HepG2 (cell line): ENCODE results near the gene TMBIM1. TPM values are rescaled to one million over a fixed set of nuclear protein-coding genes. Genes with fewer than 3 reads are reported as not detected.

Experiments used
- BRD4 ChIP-seq: sonication (generic); formaldehyde crosslinking; IDR thresholded peaks from 2 replicates; pipeline ENCODE4 v1.4.0; 2020; ENCODE audit warnings: missing genetic modification reagents
- EEA1 ChIP-seq: sonication (generic); formaldehyde crosslinking; IDR thresholded peaks from 2 replicates; pipeline ENCODE4 v1.5.1; 2020; ENCODE audit warnings: mild to moderate bottlenecking, missing genetic modification reagents, borderline replicate concordance
- ELK4 ChIP-seq: sonication (generic); formaldehyde crosslinking; IDR thresholded peaks from 2 replicates; pipeline ENCODE4 v1.9.0; 2021; ENCODE audit warnings: missing genetic modification reagents, borderline replicate concordance
- ETS1 ChIP-seq: sonication (generic); formaldehyde crosslinking; IDR thresholded peaks from 2 replicates; pipeline ENCODE4 v1.4.0; 2020; ENCODE audit warnings: missing genetic modification reagents
- HNRNPK ChIP-seq: fragments of 200-400 bp; formaldehyde crosslinking; IDR thresholded peaks from 2 replicates; pipeline ENCODE4 v1.6.1; 2018; ENCODE audit warnings: low read length, low read depth, moderate library complexity, mild to moderate bottlenecking; ENCODE audit not compliant: poor library complexity, severe bottlenecking
- NCOA1 ChIP-seq: sonication (generic); formaldehyde crosslinking; IDR thresholded peaks from 2 replicates; pipeline ENCODE4 v1.9.0; 2021; ENCODE audit warnings: missing genetic modification reagents
- ONECUT2 ChIP-seq: sonication (generic); formaldehyde crosslinking; IDR thresholded peaks from 2 replicates; pipeline ENCODE4 v1.4.0; 2020; ENCODE audit warnings: missing genetic modification reagents
- REST ChIP-seq, 2 experiments: IDR thresholded peaks; 2 replicates each; pipeline ENCODE4 v1.6.1; 2011 to 2012; ENCODE audit warnings: low read length in 2 of 2, borderline replicate concordance in 1 of 2, low read depth in 1 of 2, mild to moderate bottlenecking in 1 of 2, moderate library complexity in 1 of 2
- SOX13 ChIP-seq, 3 experiments: fragments of 450-650 bp in 1 of 3; sonication (generic) in 1 of 3; formaldehyde crosslinking in 1 of 3; IDR thresholded peaks in 2 of 3; conservative IDR thresholded peaks in 1 of 3; 2 replicates each; pipeline versions ENCODE4 v1.5.0 to v1.6.1; 2016 to 2020; ENCODE audit warnings: antibody characterized with exemption in 1 of 3, mild to moderate bottlenecking in 1 of 3, missing compliant biosample characterization in 1 of 3, missing genetic modification reagents in 1 of 3, moderate library complexity in 1 of 3
- ZNF251 ChIP-seq: sonication (generic); formaldehyde crosslinking; IDR thresholded peaks from 2 replicates; pipeline ENCODE4 v1.9.0; 2021; ENCODE audit warnings: mild to moderate bottlenecking, missing genetic modification reagents
- ZNF3 ChIP-seq: IDR thresholded peaks from 2 replicates; pipeline ENCODE4 v1.7.0; 2017; ENCODE audit warnings: inconsistent platforms
- ZNF83 ChIP-seq: sonication (generic); formaldehyde crosslinking; IDR thresholded peaks from 2 replicates; pipeline ENCODE4 v1.4.0; 2020; ENCODE audit warnings: missing genetic modification reagents, mild to moderate bottlenecking, borderline replicate concordance
- ZNF841 ChIP-seq: sonication (generic); formaldehyde crosslinking; IDR thresholded peaks from 2 replicates; pipeline ENCODE4 v1.8.1; 2023; ENCODE audit warnings: missing genetic modification reagents, borderline replicate concordance
- polyA plus RNA-seq, 8 experiments: library from polyadenylated mRNA; depleted of rRNA in 3 of 8; stranded (reverse) in 7 of 8; unstranded in 1 of 8; fragments of >200 nt; fragmentation: Illumina TruSeq in 4 of 8; extraction: Trizol in 4 of 8; gene quantifications; 2 replicates each; pipeline versions ENCODE4 v1.2.1 to v1.2.3, GENCODE V29; 2011 to 2016; ENCODE audit warnings: low read depth in 4 of 8, missing spikeins in 1 of 8, mixed read lengths in 1 of 8; ENCODE audit not compliant: insufficient read depth in 1 of 8
- total RNA-seq, 5 experiments: library from RNA; depleted of rRNA; stranded (reverse); fragments of >200 nt; fragmentation: Illumina TruSeq; extraction: Trizol; gene quantifications; 2 replicates each; pipeline ENCODE4 v1.2.3, GENCODE V29; 2016; ENCODE audit warnings: low read depth in 1 of 5
- TF ChIP-seq, protein P1 (sequence below): sonication (generic); formaldehyde crosslinking; IDR thresholded peaks from 2 replicates; pipeline ENCODE4 v1.5.0; 2020; ENCODE audit warnings: mild to moderate bottlenecking, missing genetic modification reagents
- TF ChIP-seq, protein P2 (sequence below): sonication (generic); formaldehyde crosslinking; IDR thresholded peaks from 2 replicates; pipeline ENCODE4 v1.4.0; 2020; ENCODE audit warnings: low read depth, mild to moderate bottlenecking, missing genetic modification reagents

Gene TMBIM1
- total and polyA plus RNA-seq, 2 of the 13 experiments (the other 11 are each of a cell fraction or from before 2014, with no cell fraction given): 127 to 139 TPM

GRCh38 chr2:218292048-218293014, at the start of gene TMBIM1 (continued):
- TF ChIP-seq REST (IDR thresholded peaks at IDR 0.05; ENCODE audit: borderline replicate concordance in 1 of 2, low read depth in 1 of 2, low read length in 2 of 2) (0 out of 4 replicates have a peak, but pooled peaks of 1 of the 2 experiments have one; percentile 10), ZNF251 (CRISPR knock-in tag) (0 out of 2 replicates have a peak, but pooled peaks have one; percentile 45), SOX13 (IDR thresholded peaks at IDR 0.05) (no peak), SOX13 (CRISPR knock-in tag; conservative IDR thresholded peaks at IDR 0.05 in 1 of 2, IDR thresholded peaks at IDR 0.05 in 1 of 2) (peak in 1 of 2 experiments; percentile 6; a peak in 2 of 4 replicates), HNRNPK (peak; percentile 13), ELK4 (no peak), ZNF83 (CRISPR knock-in tag) (no peak; the same call in 1 of the 2 replicates), EEA1 (CRISPR knock-in tag) (peak; percentile 86; the same call in 1 of the 2 replicates), NCOA1 (CRISPR knock-in tag) (peak; percentile 51; the same call in 1 of the 2 replicates), ETS1 (no peak), ZNF3 (CRISPR knock-in tag) (no peak), ZNF841 (no peak), BRD4 (CRISPR knock-in tag) (0 out of 2 replicates have a peak, but pooled peaks have one; percentile 64), ONECUT2 (CRISPR knock-in tag) (no peak)
- TF ChIP-seq, protein P1, sequence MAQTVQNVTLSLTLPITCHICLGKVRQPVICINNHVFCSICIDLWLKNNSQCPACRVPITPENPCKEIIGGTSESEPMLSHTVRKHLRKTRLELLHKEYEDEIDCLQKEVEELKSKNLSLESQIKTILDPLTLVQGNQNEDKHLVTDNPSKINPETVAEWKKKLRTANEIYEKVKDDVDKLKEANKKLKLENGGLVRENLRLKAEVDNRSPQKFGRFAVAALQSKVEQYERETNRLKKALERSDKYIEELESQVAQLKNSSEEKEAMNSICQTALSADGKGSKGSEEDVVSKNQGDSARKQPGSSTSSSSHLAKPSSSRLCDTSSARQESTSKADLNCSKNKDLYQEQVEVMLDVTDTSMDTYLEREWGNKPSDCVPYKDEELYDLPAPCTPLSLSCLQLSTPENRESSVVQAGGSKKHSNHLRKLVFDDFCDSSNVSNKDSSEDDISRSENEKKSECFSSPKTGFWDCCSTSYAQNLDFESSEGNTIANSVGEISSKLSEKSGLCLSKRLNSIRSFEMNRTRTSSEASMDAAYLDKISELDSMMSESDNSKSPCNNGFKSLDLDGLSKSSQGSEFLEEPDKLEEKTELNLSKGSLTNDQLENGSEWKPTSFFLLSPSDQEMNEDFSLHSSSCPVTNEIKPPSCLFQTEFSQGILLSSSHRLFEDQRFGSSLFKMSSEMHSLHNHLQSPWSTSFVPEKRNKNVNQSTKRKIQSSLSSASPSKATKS: no peak
- TF ChIP-seq, protein P2, sequence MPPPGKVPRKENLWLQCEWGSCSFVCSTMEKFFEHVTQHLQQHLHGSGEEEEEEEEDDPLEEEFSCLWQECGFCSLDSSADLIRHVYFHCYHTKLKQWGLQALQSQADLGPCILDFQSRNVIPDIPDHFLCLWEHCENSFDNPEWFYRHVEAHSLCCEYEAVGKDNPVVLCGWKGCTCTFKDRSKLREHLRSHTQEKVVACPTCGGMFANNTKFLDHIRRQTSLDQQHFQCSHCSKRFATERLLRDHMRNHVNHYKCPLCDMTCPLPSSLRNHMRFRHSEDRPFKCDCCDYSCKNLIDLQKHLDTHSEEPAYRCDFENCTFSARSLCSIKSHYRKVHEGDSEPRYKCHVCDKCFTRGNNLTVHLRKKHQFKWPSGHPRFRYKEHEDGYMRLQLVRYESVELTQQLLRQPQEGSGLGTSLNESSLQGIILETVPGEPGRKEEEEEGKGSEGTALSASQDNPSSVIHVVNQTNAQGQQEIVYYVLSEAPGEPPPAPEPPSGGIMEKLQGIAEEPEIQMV: no peak
